ENCODE results near the gene YBX2. TPM values are rescaled to one million over a fixed set of nuclear protein-coding genes. Genes with fewer than 3 reads are reported as not detected.

The YBX2 gene
- total RNA-seq, 2 experiments from 2014 or later, result 0.37 to 0.66 TPM

DNA sequence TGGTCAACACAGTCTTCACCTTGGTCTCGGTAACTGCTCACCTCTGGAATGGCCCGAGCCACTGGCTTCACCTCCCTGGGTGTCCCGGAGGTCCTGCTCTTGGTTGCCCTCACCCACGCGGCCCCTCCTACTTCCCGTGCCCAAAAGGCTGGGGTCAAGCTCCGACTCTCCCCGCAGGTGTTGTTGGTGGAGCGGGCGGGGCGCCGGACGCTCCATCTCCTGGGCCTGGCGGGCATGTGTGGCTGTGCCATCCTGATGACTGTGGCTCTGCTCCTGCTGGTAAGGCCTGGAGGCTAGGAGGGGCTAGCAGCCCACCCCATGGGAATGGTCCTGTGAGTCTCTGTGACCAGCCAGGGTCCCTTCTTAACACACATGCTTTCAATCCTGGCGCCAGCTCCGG lies 9.5 kb downstream of the YBX2 start:
- Mint-ChIP-seq H3K4me1 (ENCODE audit: low read depth) (peaks cover 27% of the 10 kb centered on the region), H3K4me3 (no peak overlapping the region), H3K9me3 (ENCODE audit: insufficient read depth) (no peaks in the 10 kb centered on the region), H3K27ac (no peak overlapping the region), H3K27me3 (ENCODE audit: low read depth) (peaks cover 31% of the 10 kb centered on the region), H3K36me3 (ENCODE audit: low read depth) (no peaks in the 10 kb centered on the region)
- POLR2A ChIA-PET, result no interaction called here
- DNase-seq (no peak), ATAC-seq (no peak)
- CTCF ChIA-PET, result interaction anchor here (8.8 kb wide), 1 partner anchor 13 kb away, joined by 81 read pairs; no protein-coding TSS in a partner anchor

DNA sequence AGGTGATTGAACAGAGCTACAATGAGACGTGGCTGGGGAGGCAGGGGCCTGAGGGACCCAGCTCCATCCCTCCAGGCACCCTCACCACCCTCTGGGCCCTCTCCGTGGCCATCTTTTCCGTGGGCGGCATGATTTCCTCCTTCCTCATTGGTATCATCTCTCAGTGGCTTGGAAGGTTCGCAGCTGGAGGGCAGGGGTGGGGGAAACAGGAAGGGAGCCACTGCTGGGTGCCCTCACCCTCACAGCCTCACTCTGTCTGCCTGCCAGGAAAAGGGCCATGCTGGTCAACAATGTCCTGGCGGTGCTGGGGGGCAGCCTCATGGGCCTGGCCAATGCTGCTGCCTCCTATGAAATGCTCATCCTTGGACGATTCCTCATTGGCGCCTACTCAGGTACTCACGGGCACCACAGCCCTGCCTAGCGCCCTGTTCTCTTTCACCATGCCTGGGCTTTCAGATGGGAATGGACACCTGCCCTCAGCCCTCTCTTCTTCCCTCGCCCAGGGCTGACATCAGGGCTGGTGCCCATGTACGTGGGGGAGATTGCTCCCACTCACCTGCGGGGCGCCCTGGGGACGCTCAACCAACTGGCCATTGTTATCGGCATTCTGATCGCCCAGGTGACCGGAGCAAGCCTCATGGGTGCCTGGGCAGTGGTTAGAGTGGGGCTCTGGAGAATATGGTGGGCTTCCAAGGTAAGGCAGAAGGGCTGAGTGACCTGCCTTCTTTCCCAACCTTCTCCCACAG lies 10.8 kb downstream of the YBX2 start:
- Mint-ChIP-seq H3K9me3 (ENCODE audit: insufficient read depth) (no peaks in the 10 kb centered on the region), H3K36me3 (ENCODE audit: low read depth) (no peaks in the 10 kb centered on the region), H3K4me3 (no peak overlapping the region), H3K27me3 (ENCODE audit: low read depth) (peaks cover 33% of the 10 kb centered on the region), H3K27ac (no peak overlapping the region), H3K4me1 (ENCODE audit: low read depth) (peaks cover 27% of the 10 kb centered on the region)
- DNase-seq, result no peak
- ChIA-PET POLR2A (no interaction called here), CTCF (interaction anchor here (2.4 to 8.8 kb wide), 2 partner anchors 14 to 46 kb away, joined by 6 to 81 read pairs; partner anchors contain the start of gene NEURL4)
- no peak for ATAC-seq

- Mint-ChIP-seq H3K4me3 (no peak overlapping the region), H3K36me3 (ENCODE audit: low read depth) (no peaks in the 10 kb centered on the region), H3K27me3 (ENCODE audit: low read depth) (peaks cover 29% of the 10 kb centered on the region), H3K9me3 (ENCODE audit: insufficient read depth) (no peaks in the 10 kb centered on the region), H3K4me1 (ENCODE audit: low read depth) (peaks cover 27% of the 10 kb centered on the region), H3K27ac (no peak overlapping the region)
- no peak for ATAC-seq
- ChIA-PET POLR2A (interaction anchor here (0.6 to 2.3 kb wide), 2 partner anchors 9 to 220 kb away, joined by 5 to 8 read pairs; no protein-coding TSS in a partner anchor), CTCF (interaction anchor here (1.0 to 8.8 kb wide), 6 partner anchors 9 to 149 kb away, joined by 3 to 81 read pairs (median 6); partner anchors contain the start of genes ACAP1 and NEURL4)
- no peak for DNase-seq
These were observed 11.6 kb downstream of the YBX2 start for GRCh38 chr17:7282752-7283321.

- DNase-seq, result no peak
- no peak for ATAC-seq
- Mint-ChIP-seq H3K4me3 (no peak overlapping the region), H3K27me3 (ENCODE audit: low read depth) (peaks cover 29% of the 10 kb centered on the region), H3K9me3 (ENCODE audit: insufficient read depth) (no peaks in the 10 kb centered on the region), H3K36me3 (ENCODE audit: low read depth) (no peaks in the 10 kb centered on the region), H3K4me1 (ENCODE audit: low read depth) (peaks cover 27% of the 10 kb centered on the region), H3K27ac (no peak overlapping the region)
- POLR2A ChIA-PET, result interaction anchor here (0.6 to 2.3 kb wide), 4 partner anchors 10 to 269 kb away, joined by 5 to 8 read pairs (median 5); no protein-coding TSS in a partner anchor
- CTCF ChIA-PET, result interaction anchor here (1.0 to 8.8 kb wide), 6 partner anchors 10 to 150 kb away, joined by 3 to 81 read pairs (median 6); partner anchors contain the start of genes ACAP1 and NEURL4
These were observed 12.3 kb downstream of the YBX2 start for GRCh38 chr17:7281953-7282751.

- Mint-ChIP-seq H3K9me3 (ENCODE audit: insufficient read depth) (no peaks in the 10 kb centered on the region), H3K4me3 (peak within 1 kb of the TSS; percentile 73), H3K36me3 (ENCODE audit: low read depth) (no peaks in the 10 kb centered on the region), H3K4me1 (ENCODE audit: low read depth) (peaks cover 27% of the 10 kb centered on the region), H3K27me3 (ENCODE audit: low read depth) (peaks cover 25% of the 10 kb centered on the region), H3K27ac (peak within 1 kb of the TSS; percentile 50)
- ATAC-seq, result peak; percentile 76
- ChIA-PET POLR2A (interaction anchor here (1.0 to 2.3 kb wide), 3 partner anchors 11 to 269 kb away, joined by 5 to 8 read pairs (median 5); no protein-coding TSS in a partner anchor), CTCF (interaction anchor here (0.8 to 8.8 kb wide), 13 partner anchors 10 to 279 kb away, joined by 3 to 81 read pairs (median 4); partner anchors contain the start of genes ACAP1, TMEM256 and TMEM95)
- peak; percentile 86 for DNase-seq
These were observed 13.1 kb downstream of the YBX2 start, which contains the start of gene SLC2A4 for GRCh38 chr17:7281074-7281952. SLC2A4 (plus strand) TSS chr17:7281718; CDS start chr17:7281935, 217 bp downstream.

DNA sequence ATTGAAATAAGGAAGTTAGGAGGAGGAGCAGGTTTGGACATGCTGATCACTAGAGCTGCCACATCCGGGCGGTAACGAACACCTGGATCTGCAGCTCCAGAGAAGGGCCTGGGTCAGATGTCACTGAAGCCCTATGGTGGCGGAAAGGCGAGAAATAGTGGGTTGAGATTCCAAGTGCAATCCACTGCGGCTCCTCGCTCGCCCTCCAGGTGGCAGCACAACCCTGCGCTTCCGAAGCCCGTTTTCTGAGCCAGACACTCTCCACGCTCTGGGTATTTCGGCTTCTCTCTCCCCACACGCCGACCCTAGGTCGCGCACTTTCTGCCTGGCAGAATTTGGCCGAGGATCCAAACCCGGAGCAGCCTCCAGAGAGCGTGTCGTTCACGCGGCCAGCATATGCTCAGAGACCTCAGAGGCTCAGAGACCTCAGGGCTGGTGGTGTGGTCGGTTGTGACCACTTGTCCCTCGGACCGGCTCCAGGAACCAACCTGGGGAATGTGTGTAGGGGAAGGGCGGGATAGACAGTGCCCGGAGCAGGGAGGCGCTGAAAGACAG lies 13.8 kb downstream of the YBX2 start:
- Mint-ChIP-seq H3K4me3 (peak overlapping the region; percentile 73), H3K4me1 (ENCODE audit: low read depth) (peaks cover 27% of the 10 kb centered on the region), H3K27me3 (ENCODE audit: low read depth) (peaks cover 24% of the 10 kb centered on the region), H3K36me3 (ENCODE audit: low read depth) (no peaks in the 10 kb centered on the region), H3K9me3 (ENCODE audit: insufficient read depth) (no peaks in the 10 kb centered on the region), H3K27ac (peak overlapping the region; percentile 50)
- ATAC-seq, result peak; percentile 86
- DNase-seq, result peak; percentile 90
- ChIA-PET POLR2A (interaction anchor here (1.4 kb wide), 1 partner anchor 28 kb away, joined by 5 read pairs; no protein-coding TSS in a partner anchor), CTCF (interaction anchor here (0.6 to 8.8 kb wide), 14 partner anchors 11 to 328 kb away, joined by 3 to 81 read pairs (median 4); partner anchors contain the start of genes ACAP1, CTDNEP1, TMEM256 and TMEM95)

- H3K27me3 Mint-ChIP-seq (ENCODE audit: low read depth), result peaks cover 24% of the 10 kb centered on the region
- POLR2A ChIA-PET, result no interaction called here
- H3K9me3 Mint-ChIP-seq (ENCODE audit: insufficient read depth), result no peaks in the 10 kb centered on the region
- H3K36me3 Mint-ChIP-seq (ENCODE audit: low read depth), result no peaks in the 10 kb centered on the region
- DNase-seq (no peak), ATAC-seq (no peak)
- peaks cover 27% of the 10 kb centered on the region for H3K4me1 Mint-ChIP-seq (ENCODE audit: low read depth)
- H3K27ac Mint-ChIP-seq, result no peak overlapping the region
- H3K4me3 Mint-ChIP-seq, result no peak overlapping the region
- CTCF ChIA-PET, result interaction anchor here (0.6 to 8.8 kb wide), 4 partner anchors 18 to 406 kb away, joined by 3 to 81 read pairs (median 3); no protein-coding TSS in a partner anchor
These were observed 15.0 kb downstream of the YBX2 start for GRCh38 chr17:7279448-7279847.

GRCh38 chr17:7266784-7267183 lies 27.7 kb downstream of the YBX2 start:
- CTCF ChIA-PET, result interaction anchor here (0.6 to 2.8 kb wide), 6 partner anchors 15 to 421 kb away, joined by 3 to 18 read pairs (median 3); partner anchors contain the start of genes NEURL4, SLC2A4 and TP53
- Mint-ChIP-seq H3K4me1 (ENCODE audit: low read depth) (peaks cover 20% of the 10 kb centered on the region), H3K27me3 (ENCODE audit: low read depth) (peaks cover 31% of the 10 kb centered on the region), H3K9me3 (ENCODE audit: insufficient read depth) (no peaks in the 10 kb centered on the region), H3K27ac (no peak overlapping the region), H3K36me3 (ENCODE audit: low read depth) (no peaks in the 10 kb centered on the region), H3K4me3 (no peak overlapping the region)
- DNase-seq (no peak), ATAC-seq (no peak)
- POLR2A ChIA-PET, result interaction anchor here (0.6 to 1.2 kb wide), 2 partner anchors 28 to 169 kb away, joined by 3 read pairs; partner anchors contain the start of gene PHF23

GRCh38 chr17:7263801-7264078 lies 30.7 kb downstream of the YBX2 start:
- Mint-ChIP-seq H3K27me3 (ENCODE audit: low read depth) (peaks cover 29% of the 10 kb centered on the region), H3K27ac (no peak overlapping the region), H3K4me3 (no peak overlapping the region), H3K4me1 (ENCODE audit: low read depth) (peaks cover 26% of the 10 kb centered on the region), H3K9me3 (ENCODE audit: insufficient read depth) (no peaks in the 10 kb centered on the region), H3K36me3 (ENCODE audit: low read depth) (peaks cover 8% of the 10 kb centered on the region)
- POLR2A ChIA-PET, result interaction anchor here (0.6 kb wide), 1 partner anchor 49 kb away, joined by 3 read pairs; no protein-coding TSS in a partner anchor
- CTCF ChIA-PET, result interaction anchor here (1.6 kb wide), 1 partner anchor 33 kb away, joined by 4 read pairs; no protein-coding TSS in a partner anchor
- ATAC-seq (no peak), DNase-seq (no peak)
